K562 (cell line): ENCODE results near the gene NR4A2. TPM values are rescaled to one million over a fixed set of nuclear protein-coding genes. Genes with fewer than 3 reads are reported as not detected.
A peak's percentile ranks its signal among the peaks of the same experiment; 100 is the strongest.

ENCODE experiments used
- ARNT ChIP-seq, 2 experiments: fragments of 450-650 bp; IDR thresholded peaks; 2 replicates each; pipeline ENCODE4 v1.6.1; 2016; ENCODE audit warnings: mild to moderate bottlenecking in 1 of 2
- FOXP1 ChIP-seq: sonication (generic); formaldehyde crosslinking; IDR thresholded peaks from 2 replicates; pipeline ENCODE4 v1.8.0; 2022; ENCODE audit warnings: mild to moderate bottlenecking, missing genetic modification reagents
- GABPB2 ChIP-seq: fragments of 250-450 bp; sonication (Bioruptor Pico); conservative IDR thresholded peaks from 2 replicates; pipeline ENCODE4 v1.5.1; 2021; ENCODE audit warnings: mild to moderate bottlenecking
- IFI16 ChIP-seq: fragments of 250-450 bp; sonication (Bioruptor Pico); IDR thresholded peaks from 2 replicates; pipeline ENCODE4 v2.1.2; 2022; ENCODE audit warnings: mild to moderate bottlenecking, inconsistent platforms
- IRF2 ChIP-seq: sonication (generic); formaldehyde crosslinking; IDR thresholded peaks from 2 replicates; pipeline ENCODE4 v1.8.1; 2022; ENCODE audit warnings: mild to moderate bottlenecking, missing genetic modification reagents
- MEIS2 ChIP-seq: fragments of 450-650 bp; IDR thresholded peaks from 2 replicates; pipeline ENCODE4 v1.6.1; 2014; ENCODE audit warnings: mild to moderate bottlenecking; ENCODE audit not compliant: partially characterized antibody
- MGA ChIP-seq: fragments of 450-650 bp; IDR thresholded peaks from 2 replicates; pipeline ENCODE4 v1.6.1; 2016; ENCODE audit warnings: mild to moderate bottlenecking, moderate library complexity
- MYC ChIP-seq, 2 experiments: fragments of 250-450 bp in 1 of 2; sonication (Bioruptor Pico) in 1 of 2; IDR thresholded peaks; 2 replicates each; pipeline versions ENCODE4 v1.5.1 to v1.6.1; 2012 to 2021; ENCODE audit warnings: low read depth in 2 of 2, borderline replicate concordance in 1 of 2, improper control_type of control experiment in 1 of 2, low read length in 1 of 2, mild to moderate bottlenecking in 1 of 2, moderate library complexity in 1 of 2
- OTX1 ChIP-seq: fragments of 450-650 bp; formaldehyde crosslinking; IDR thresholded peaks from 2 replicates; pipeline ENCODE4 v1.4.0; 2022; ENCODE audit warnings: mild to moderate bottlenecking
- RBM15 ChIP-seq: fragments of 200-400 bp; formaldehyde crosslinking; IDR thresholded peaks from 2 replicates; pipeline ENCODE4 v1.6.1; 2018; ENCODE audit warnings: mild to moderate bottlenecking, low read length, moderate library complexity; ENCODE audit not compliant: insufficient read depth
- SMAD1 ChIP-seq: fragments of 150-350 bp; IDR thresholded peaks from 2 replicates; pipeline ENCODE4 v1.6.1; 2014; ENCODE audit warnings: low read length, low read depth; ENCODE audit not compliant: partially characterized antibody
- TGIF2 ChIP-seq: sonication (generic); formaldehyde crosslinking; IDR thresholded peaks from 2 replicates; pipeline ENCODE4 v1.8.1; 2022; ENCODE audit warnings: mild to moderate bottlenecking, missing genetic modification reagents, moderate library complexity
- ZBTB49 ChIP-seq: sonication (generic); formaldehyde crosslinking; IDR thresholded peaks from 2 replicates; pipeline ENCODE4 v1.8.0; 2022; ENCODE audit warnings: missing genetic modification reagents, mild to moderate bottlenecking, borderline replicate concordance
- ZNF324 ChIP-seq: fragments of 250-450 bp; sonication (Bioruptor Pico); IDR thresholded peaks from 2 replicates; pipeline ENCODE4 v1.4.0; 2020; ENCODE audit warnings: mild to moderate bottlenecking
- ZNF57 ChIP-seq: fragments of 450-650 bp; formaldehyde crosslinking; IDR thresholded peaks from 2 replicates; pipeline ENCODE4 v1.4.0; 2020; ENCODE audit warnings: mild to moderate bottlenecking, moderate library complexity
- polyA plus RNA-seq, 8 experiments: library from polyadenylated mRNA; depleted of rRNA in 4 of 8; stranded (reverse) in 5 of 8; unstranded in 3 of 8; fragments of >200 nt; fragmentation: Nextera tagmentation in 2 of 8; fragmentation: Illumina TruSeq in 1 of 8; extraction: Ambion mirVana in 2 of 8; extraction: Trizol in 1 of 8; gene quantifications; 2 replicates each; pipeline versions ENCODE4 v1.2.1 to v1.2.3, GENCODE V29; 2011 to 2014; ENCODE audit warnings: inconsistent platforms in 1 of 8, missing spikeins in 1 of 8
- total RNA-seq, 7 experiments: library from RNA; depleted of rRNA in 6 of 7; stranded (reverse); fragments of >200 nt in 6 of 7; fragmentation: Illumina TruSeq in 2 of 7; extraction: Trizol in 2 of 7; gene quantifications; 2 replicates each; pipeline versions ENCODE4 v1.2.1 to v1.2.3, GENCODE V29; 2011 to 2021; ENCODE audit warnings: low replicate concordance in 1 of 7

The NR4A2 gene
- total and polyA plus RNA-seq, 9 of the 15 experiments (the other 6 are each of a cell fraction or from before 2014, with no cell fraction given) = 0.94 to 5.1 (median 1.3) TPM

- TF ChIP-seq MGA = peak; percentile 48
- TF ChIP-seq ZNF57 (CRISPR knock-in tag) = no peak
- TF ChIP-seq SMAD1 = no peak
- TF ChIP-seq ZNF324 (CRISPR knock-in tag) = no peak
- no peak for TF ChIP-seq FOXP1 (CRISPR knock-in tag)
- no peak for TF ChIP-seq TGIF2 (CRISPR knock-in tag)
- TF ChIP-seq IRF2 (CRISPR knock-in tag) = no peak
- peak; percentile 68 for TF ChIP-seq MEIS2
- no peak for TF ChIP-seq ZBTB49 (CRISPR knock-in tag)
- no peak for TF ChIP-seq RBM15
- 0 out of 4 replicates have a peak, but pooled peaks of 1 of the 2 experiments have one; percentile 12 for TF ChIP-seq ARNT (IDR thresholded peaks at IDR 0.05)
- peak; percentile 75; the same call in 1 of the 2 replicates for TF ChIP-seq MYC (IDR thresholded peaks at IDR 0.05; ENCODE audit: low read depth, low read length)
- no peak for TF ChIP-seq MYC (CRISPR knock-in tag; IDR thresholded peaks at IDR 0.05; ENCODE audit: borderline replicate concordance, low read depth)
- TF ChIP-seq GABPB2 (CRISPR knock-in tag) = no peak
- TF ChIP-seq OTX1 = no peak
- TF ChIP-seq IFI16 (CRISPR knock-in tag) = no peak
Measured at GRCh38 chr2:156343940-156344301, 11.4 kb upstream of the NR4A2 start (continued).
